Karpas-422 (cell line): ENCODE results near the gene RPS6KA5. TPM values are rescaled to one million over a fixed set of nuclear protein-coding genes. Genes with fewer than 3 reads are reported as not detected.

Experiments used
- DNase-seq: peaks from one replicate; pipeline ENCODE4 v3.0.0-alpha.2; 2015
- H2AFZ ChIP-seq: fragments of 200-600 bp; sonication (generic); 2 replicates; pipeline ENCODE4 v1.6.1; 2014; ENCODE audit warnings: antibody characterized with exemption, low read length, mixed read lengths
- H3K27ac ChIP-seq: fragments of 200-600 bp; sonication (generic); 2 replicates; pipeline ENCODE4 v1.5.1; 2014; ENCODE audit warnings: mild to moderate bottlenecking, low read length, moderate library complexity
- H3K27me3 ChIP-seq: fragments of 200-600 bp; sonication (generic); 2 replicates; pipeline ENCODE4 v1.6.1; 2014; ENCODE audit warnings: low read length, mixed read lengths
- H3K36me3 ChIP-seq: fragments of 200-600 bp; sonication (generic); 2 replicates; pipeline ENCODE4 v1.6.1; 2014; ENCODE audit warnings: low read length, mixed read lengths; ENCODE audit not compliant: insufficient read depth
- H3K4me1 ChIP-seq: fragments of 200-600 bp; sonication (generic); 2 replicates; pipeline ENCODE4 v1.6.1; 2014; ENCODE audit warnings: mild to moderate bottlenecking, low read length, mixed read lengths
- H3K4me2 ChIP-seq: fragments of 200-600 bp; sonication (generic); 2 replicates; pipeline ENCODE4 v1.6.1; 2014; ENCODE audit warnings: low read length, low read depth, mild to moderate bottlenecking; ENCODE audit not compliant: poor library complexity, severe bottlenecking
- H3K4me3 ChIP-seq: fragments of 200-600 bp; sonication (generic); 2 replicates; pipeline ENCODE4 v1.5.1; 2014; ENCODE audit warnings: mild to moderate bottlenecking, antibody characterized with exemption, low read length, mixed read lengths
- H3K79me2 ChIP-seq: fragments of 200-600 bp; sonication (generic); 2 replicates; pipeline ENCODE4 v1.6.1; 2014; ENCODE audit warnings: mild to moderate bottlenecking, low read length, mixed read lengths
- H3K9ac ChIP-seq: fragments of 200-600 bp; sonication (generic); 2 replicates; pipeline ENCODE4 v1.6.0; 2014; ENCODE audit warnings: low read length
- H3K9me2 ChIP-seq: fragments of 200-600 bp; sonication (generic), shearing (Covaris generic); replicated peaks from 2 replicates; pipeline ENCODE4 v1.6.0; 2014; ENCODE audit warnings: mild to moderate bottlenecking, low read length, moderate library complexity; ENCODE audit not compliant: insufficient read depth
- H3K9me3 ChIP-seq: fragments of 300-700, 200-600 bp; sonication (generic); 2 replicates; pipeline ENCODE4 v1.6.1; 2014; ENCODE audit warnings: low read length, mixed read lengths
- H4K20me1 ChIP-seq: fragments of 200-600 bp; sonication (generic); 2 replicates; pipeline ENCODE4 v1.6.1; 2014; ENCODE audit warnings: mild to moderate bottlenecking, antibody characterized with exemption, low read length, low read depth; ENCODE audit not compliant: insufficient read depth
- small RNA-seq: library from RNA; depleted of rRNA; stranded (forward); fragments of <200 nt; gene quantifications from one replicate; pipeline ENCODE3, GENCODE V24; 2014
- total RNA-seq: library from RNA; depleted of rRNA; stranded (reverse); fragments of >200 nt; shearing (Covaris generic); gene quantifications from 2 replicates; pipeline ENCODE4 v1.2.3, GENCODE V29; 2014; ENCODE audit warnings: low replicate concordance; rRNA removed

RPS6KA5 gene
- total RNA-seq, 1 experiment from 2014 or later = 5.5 TPM

GRCh38 chr14:90805084-90805391, 255.4 kb downstream of the RPS6KA5 start:
- no peak overlapping the region for H3K4me2 ChIP-seq
- H3K9me2 ChIP-seq = no peaks in the 10 kb centered on the region
- no peak for DNase-seq
- H3K9me3 ChIP-seq = no peaks in the 10 kb centered on the region
- no peaks in the 10 kb centered on the region for H3K4me1 ChIP-seq
- H3K36me3 ChIP-seq = no peaks in the 10 kb centered on the region
- no peaks in the 10 kb centered on the region for H3K27me3 ChIP-seq
- H3K4me3 ChIP-seq = no peak overlapping the region
- no peak overlapping the region for H3K9ac ChIP-seq
- no peak overlapping the region for H2AFZ ChIP-seq
- no peaks in the 10 kb centered on the region for H4K20me1 ChIP-seq
- H3K79me2 ChIP-seq = no peaks in the 10 kb centered on the region
- H3K27ac ChIP-seq = no peak overlapping the region

- no peaks in the 10 kb centered on the region for H3K4me1 ChIP-seq
- no peak overlapping the region for H3K27ac ChIP-seq
- H3K9ac ChIP-seq = no peak overlapping the region
- H3K9me3 ChIP-seq = no peaks in the 10 kb centered on the region
- no peaks in the 10 kb centered on the region for H4K20me1 ChIP-seq
- no peaks in the 10 kb centered on the region for H3K79me2 ChIP-seq
- no peak overlapping the region for H2AFZ ChIP-seq
- H3K9me2 ChIP-seq = no peaks in the 10 kb centered on the region
- H3K27me3 ChIP-seq = no peaks in the 10 kb centered on the region
- no peaks in the 10 kb centered on the region for H3K36me3 ChIP-seq
- H3K4me3 ChIP-seq = no peak overlapping the region
- DNase-seq = no peak
- H3K4me2 ChIP-seq = no peak overlapping the region
These were observed 256.0 kb downstream of the RPS6KA5 start for GRCh38 chr14:90804292-90805083.

GRCh38 chr14:90803249-90803648, 257.2 kb downstream of the RPS6KA5 start:
- H3K9ac ChIP-seq = no peak overlapping the region
- H3K4me2 ChIP-seq = no peak overlapping the region

GRCh38 chr14:90799420-90799819, 261.0 kb downstream of the RPS6KA5 start:
- Histone ChIP-seq H3K4me3 (no peak overlapping the region), H3K9ac (no peak overlapping the region), H3K4me2 (no peak overlapping the region), H3K27me3 (no peaks in the 10 kb centered on the region), H3K9me3 (no peaks in the 10 kb centered on the region), H3K36me3 (no peaks in the 10 kb centered on the region), H3K4me1 (no peaks in the 10 kb centered on the region), H3K9me2 (no peaks in the 10 kb centered on the region), H3K79me2 (no peaks in the 10 kb centered on the region), H2AFZ (no peak overlapping the region), H4K20me1 (no peaks in the 10 kb centered on the region), H3K27ac (no peak overlapping the region)
- DNase-seq = no peak

More at GRCh38 chr14:90803249-90803648, 257.2 kb downstream of the RPS6KA5 start:
- Histone ChIP-seq H3K4me1 (no peaks in the 10 kb centered on the region), H3K79me2 (no peaks in the 10 kb centered on the region), H3K27ac (no peak overlapping the region), H3K36me3 (no peaks in the 10 kb centered on the region), H3K9me2 (no peaks in the 10 kb centered on the region), H3K27me3 (no peaks in the 10 kb centered on the region), H4K20me1 (no peaks in the 10 kb centered on the region), H3K9me3 (no peaks in the 10 kb centered on the region), H3K4me3 (no peak overlapping the region), H2AFZ (no peak overlapping the region)
- DNase-seq = no peak

- no peaks in the 10 kb centered on the region for H3K4me1 ChIP-seq
- H3K9me3 ChIP-seq = no peaks in the 10 kb centered on the region
- no peaks in the 10 kb centered on the region for H3K79me2 ChIP-seq
- H3K27ac ChIP-seq = no peak overlapping the region
- no peaks in the 10 kb centered on the region for H3K9me2 ChIP-seq
- no peak overlapping the region for H3K4me3 ChIP-seq
- H3K36me3 ChIP-seq = no peaks in the 10 kb centered on the region
- H3K4me2 ChIP-seq = no peak overlapping the region
- DNase-seq = no peak
- H3K27me3 ChIP-seq = no peaks in the 10 kb centered on the region
- no peak overlapping the region for H2AFZ ChIP-seq
- no peaks in the 10 kb centered on the region for H4K20me1 ChIP-seq
- H3K9ac ChIP-seq = no peak overlapping the region
These were observed 262.5 kb downstream of the RPS6KA5 start for GRCh38 chr14:90797919-90798318.

Small RNA genes within 50 kb of the gene (small RNA-seq; reads per million reads assigned to genes)
- not detected for gene RNU7-30P

Other genes with a start within 250 kb of the RPS6KA5 start
- gene TTC7B, start 244.2 kb downstream of the RPS6KA5 start, total RNA-seq = under 0.01 TPM in 1 of 2 replicates, not detected in the other
- 90.0 and 99.9 TPM in 2 replicates for gene DGLUCY, start 53.4 kb upstream of the RPS6KA5 start, total RNA-seq
- 0.36 TPM in 1 of 2 replicates, not detected in the other for gene GPR68, start 184.1 kb upstream of the RPS6KA5 start, total RNA-seq